IPS-NIHi7 (cell line): ENCODE measurements around the gene MIS18A.
"Not testable (repeated sequence)": the region's sequence is repeated elsewhere in the genome, so short reads cannot be mapped to it uniquely, and the experiment has no call there.

ENCODE experiments used
- DNase-seq: peaks from one replicate; pipeline ENCODE4 v3.0.0; 2012; ENCODE audit warnings: mixed read lengths; ENCODE audit errors: extremely low spot score

MIS18A gene

DNA sequence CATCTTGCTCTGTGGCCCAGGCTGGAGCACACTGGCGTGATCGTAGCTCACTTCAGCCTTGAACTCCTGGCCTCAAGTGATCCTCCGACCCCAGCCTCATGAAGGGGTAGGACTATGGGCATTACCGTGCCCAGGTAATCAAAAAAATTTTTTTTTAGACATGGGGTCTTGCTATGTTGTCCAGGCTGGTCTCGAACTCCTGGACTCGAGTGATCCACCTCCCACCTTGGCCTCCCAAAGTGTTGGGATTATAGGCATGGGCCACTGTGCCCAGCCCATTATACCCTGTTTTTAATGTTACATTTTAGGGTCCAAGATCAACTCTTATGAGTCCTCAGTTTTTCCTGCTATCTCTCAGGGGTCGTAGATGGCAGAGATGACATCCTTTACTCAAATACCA lies 26.1 kb upstream of the MIS18A start:
- no peak for DNase-seq

- no peak for DNase-seq
Measured at GRCh38 chr21:32303385-32303784, 24.5 kb upstream of the MIS18A start.

- no peak for DNase-seq
Measured at GRCh38 chr21:32302560-32302959, 23.7 kb upstream of the MIS18A start.

GRCh38 chr21:32301596-32301995 lies 22.7 kb upstream of the MIS18A start:
- no peak for DNase-seq

DNA sequence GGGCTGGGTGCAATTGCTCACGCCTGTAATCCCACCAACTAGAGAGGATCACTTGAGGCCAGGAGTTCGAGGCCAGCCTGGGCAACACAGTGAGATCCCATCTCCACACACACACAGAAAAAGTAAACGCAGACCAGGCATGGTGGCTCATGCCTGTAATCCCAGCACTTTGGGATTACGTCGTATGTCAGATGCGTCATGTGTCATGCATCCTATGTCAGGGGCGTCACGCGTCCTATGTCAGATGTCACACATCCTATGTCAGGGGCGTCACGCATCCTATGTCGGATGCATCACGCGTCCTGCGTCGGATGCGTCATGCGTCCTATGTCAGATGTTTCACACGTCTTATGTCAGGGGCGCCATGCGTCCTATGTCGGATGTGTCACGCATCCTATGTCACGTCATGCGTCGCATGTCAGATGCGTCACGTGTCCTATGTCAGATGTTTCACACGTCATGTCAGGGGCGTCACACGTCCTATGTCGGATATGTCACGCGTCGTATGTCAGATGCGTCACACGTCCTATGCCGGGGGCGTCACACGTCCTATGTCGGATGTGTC lies 21.4 kb upstream of the MIS18A start:
- no peak for DNase-seq

DNA sequence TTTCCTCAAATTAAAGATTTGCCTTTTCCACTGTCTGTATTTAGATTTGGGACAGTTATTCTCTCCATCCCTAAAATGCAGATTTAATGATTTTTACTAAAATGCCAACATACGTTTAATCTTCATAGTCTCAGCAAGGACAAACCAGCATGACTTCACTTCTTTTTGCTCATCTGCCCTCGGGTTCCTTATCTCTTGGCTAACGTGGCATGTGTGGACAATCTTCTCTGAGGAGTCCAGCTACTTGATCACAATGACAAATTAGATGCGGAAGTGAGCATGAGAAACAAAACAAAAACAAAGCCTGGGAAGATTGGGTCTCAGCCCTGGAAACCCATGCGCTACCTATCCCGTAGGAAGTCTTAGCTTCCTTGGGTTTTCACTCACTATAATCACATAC lies 20.8 kb upstream of the MIS18A start:
- no peak for DNase-seq

DNA sequence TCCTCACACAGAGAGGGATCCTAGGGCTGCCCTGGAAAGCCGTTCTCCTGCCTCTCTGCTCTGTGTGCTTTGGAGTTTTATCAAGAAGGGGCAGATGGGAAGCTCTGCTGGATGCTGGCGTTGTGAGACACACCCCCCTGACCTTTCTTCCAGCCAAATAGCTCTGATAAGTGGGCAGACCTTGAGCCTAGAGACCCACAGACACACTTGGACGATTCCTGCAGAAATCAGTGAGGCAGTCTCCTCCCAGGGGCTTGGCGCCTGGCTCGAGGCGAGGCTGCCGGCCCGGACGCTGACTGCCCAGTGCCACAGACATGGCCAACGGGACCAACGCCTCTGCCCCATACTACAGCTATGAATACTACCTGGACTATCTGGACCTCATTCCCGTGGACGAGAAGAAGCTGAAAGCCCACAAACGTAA lies 19.8 kb upstream of the MIS18A start, which contains the start of gene MRAP:
Gene MRAP (plus strand): TSS at position 198 of the 424 bp plus-strand sequence. CDS start 117 bp downstream, at position 315.
- DNase-seq: no peak

- DNase-seq: no peak
Measured at GRCh38 chr21:32298148-32298559, 19.3 kb upstream of the MIS18A start.

- DNase-seq: no peak
Measured at GRCh38 chr21:32297449-32297848, 18.6 kb upstream of the MIS18A start.

DNA sequence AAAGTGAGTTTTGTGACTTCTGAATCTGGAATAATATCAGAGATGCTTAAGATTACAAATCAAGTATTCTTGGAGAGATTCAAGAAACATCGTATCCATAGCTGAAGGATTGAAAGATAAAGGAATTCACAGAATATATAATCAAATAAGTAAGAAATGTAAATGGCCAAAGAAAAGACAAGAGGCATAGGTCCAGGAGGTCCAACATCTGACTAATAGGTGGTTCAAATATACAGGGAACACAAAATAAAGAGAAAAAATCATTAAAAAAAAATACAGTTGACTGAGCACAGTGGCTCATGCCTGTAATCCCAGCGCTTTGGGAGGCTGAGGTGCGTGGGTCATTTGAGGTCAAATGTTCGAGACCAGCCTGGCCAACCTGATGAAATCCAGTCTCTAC lies 6.6 kb upstream of the MIS18A start:
- no peak for DNase-seq

DNA sequence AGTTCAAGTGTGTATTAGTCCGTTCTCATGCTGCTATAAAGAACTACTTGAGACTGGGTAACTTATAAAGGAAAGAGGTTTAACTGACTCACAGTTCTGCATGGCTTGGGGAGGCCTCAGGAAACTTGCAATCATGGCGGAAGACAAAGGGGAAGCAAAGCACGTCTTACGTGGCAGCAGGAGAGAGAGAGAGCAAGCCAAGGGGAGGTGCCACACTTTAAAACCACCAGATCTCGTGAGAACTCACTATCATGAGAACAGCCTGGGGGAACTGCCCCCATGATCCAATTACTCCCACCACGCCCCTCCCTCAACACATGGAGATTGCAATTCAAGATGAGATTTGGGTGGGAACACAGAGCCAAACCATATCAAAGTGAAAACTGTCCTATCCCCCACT lies 4.1 kb upstream of the MIS18A start:
- DNase-seq: no peak

- no peak for DNase-seq
Measured at GRCh38 chr21:32281531-32281930, 2.7 kb upstream of the MIS18A start.

GRCh38 chr21:32279377-32279680 lies 480 bp upstream of the MIS18A start:
- DNase-seq: no peak

- DNase-seq: no peak
Measured at GRCh38 chr21:32278103-32278502, 746 bp downstream of the MIS18A start.

DNA sequence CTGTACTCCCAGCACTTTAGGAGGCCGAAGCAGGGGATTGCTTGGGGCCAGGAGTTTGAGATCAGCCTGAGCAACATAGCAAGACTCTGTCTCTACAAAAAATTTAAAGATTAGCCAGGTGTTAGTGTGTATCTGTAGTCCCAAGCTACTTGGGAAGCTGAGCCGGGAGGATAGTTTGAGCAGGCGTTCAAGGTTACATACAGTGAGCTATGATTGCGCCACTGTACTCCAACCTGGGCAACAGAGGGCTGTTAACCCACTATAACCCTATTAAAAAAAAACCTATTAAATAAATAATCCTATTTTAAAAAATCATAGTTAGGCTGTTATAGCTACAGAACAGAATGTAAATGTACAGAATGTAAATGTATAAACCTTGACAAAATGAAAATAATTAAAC lies 2.2 kb downstream of the MIS18A start:
- no peak for DNase-seq

DNA sequence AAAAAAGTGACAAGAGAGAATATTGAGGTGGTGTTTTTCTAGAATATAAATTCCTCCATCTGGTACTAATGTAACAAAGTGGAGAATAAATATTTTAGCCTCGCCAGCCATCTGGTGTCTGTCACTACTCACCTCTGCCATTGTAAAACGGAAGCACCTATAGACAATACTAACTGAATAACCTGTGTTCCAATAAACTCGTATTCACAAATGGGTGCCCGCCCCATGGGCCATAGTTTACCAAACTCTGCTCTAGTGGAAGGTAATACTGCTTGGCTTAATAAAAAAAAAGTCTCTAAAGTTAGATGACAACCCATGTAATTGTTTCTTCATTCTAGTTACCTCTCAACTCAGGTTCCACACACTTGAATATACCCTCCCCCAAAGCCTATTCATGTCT lies 8.1 kb downstream of the MIS18A start:
- no peak for DNase-seq

GRCh38 chr21:32265321-32265720 lies 13.5 kb downstream of the MIS18A start:
- not testable (repeated sequence) for DNase-seq

- no peak for DNase-seq
Measured at GRCh38 chr21:32261929-32262328, 16.9 kb downstream of the MIS18A start.

- no peak for DNase-seq
Measured at GRCh38 chr21:32260130-32260529, 18.7 kb downstream of the MIS18A start.

- not testable (repeated sequence) for DNase-seq
Measured at GRCh38 chr21:32258786-32259048, 20.1 kb downstream of the MIS18A start.

- DNase-seq: peak; percentile 81
Measured at GRCh38 chr21:32257962-32258785, 20.7 kb downstream of the MIS18A start.

DNA sequence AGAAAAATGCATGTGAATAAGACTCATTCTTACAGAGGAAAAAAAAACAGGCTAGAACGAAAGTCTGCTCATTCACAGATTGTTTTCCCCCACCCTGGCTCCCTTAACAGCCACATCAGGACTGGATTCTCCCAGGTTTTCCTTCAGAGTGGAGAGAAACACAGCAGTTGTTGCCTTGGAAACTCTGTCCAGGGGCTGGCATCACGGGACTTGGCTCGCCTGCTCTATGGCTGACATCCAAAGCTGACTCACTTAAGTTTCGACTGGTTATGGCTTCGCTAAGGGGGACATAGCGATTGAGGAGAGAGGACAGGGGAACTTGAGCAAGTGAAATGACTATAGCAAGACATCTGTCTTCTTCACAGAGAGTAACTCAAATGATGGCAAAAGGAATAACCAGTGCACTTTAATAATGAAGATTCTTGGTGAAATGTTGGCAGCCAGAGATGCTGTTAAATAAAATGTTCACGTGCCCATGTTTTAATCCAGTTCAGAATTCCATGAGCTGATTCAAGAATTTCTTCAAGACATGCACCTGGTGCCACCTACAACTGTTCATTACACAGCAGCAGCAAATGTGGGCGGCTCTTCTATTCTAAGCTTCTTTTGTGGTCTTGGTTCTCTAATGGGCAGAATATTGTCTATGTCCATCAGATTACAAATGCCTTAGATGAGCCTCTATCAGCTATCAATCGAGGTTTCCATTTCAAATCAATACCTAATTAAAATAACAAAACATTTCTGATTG lies 21.8 kb downstream of the MIS18A start:
- no peak for DNase-seq

DNA sequence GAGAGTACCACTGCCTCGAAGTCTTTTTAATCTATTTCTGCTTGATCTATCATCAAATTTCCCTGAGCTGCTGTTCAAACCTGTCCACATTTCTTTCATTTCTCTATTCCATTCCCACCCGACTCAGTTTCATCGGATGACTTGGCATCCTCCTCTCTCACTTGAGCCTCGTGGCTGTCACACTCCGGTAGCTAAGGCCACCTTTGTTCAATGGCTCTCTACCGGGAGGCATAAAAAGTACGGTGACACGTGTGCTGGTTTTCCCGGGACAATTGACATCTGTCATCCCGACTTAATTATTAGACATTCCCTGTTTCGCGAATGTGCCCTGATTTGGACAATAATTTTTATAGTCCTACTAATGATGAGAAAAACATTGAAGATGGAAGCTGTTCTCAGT lies 22.6 kb downstream of the MIS18A start:
- DNase-seq: no peak
